ENCODE results near the gene ACADVL.

- no peak for TF ChIP-seq POLR2A (IDR thresholded peaks at IDR 0.05; ENCODE audit: low read depth, low read length)
- no peak for TF ChIP-seq POLR2AphosphoS5 (IDR thresholded peaks at IDR 0.05; ENCODE audit: low read depth, low read length)
- no peak for TF ChIP-seq TAF1 (IDR thresholded peaks at IDR 0.05; ENCODE audit: low read depth, low read length)
- no peak for TF ChIP-seq SPI1 (IDR thresholded peaks at IDR 0.05; ENCODE audit: low read depth, low read length)
- TF ChIP-seq POU2F2 (IDR thresholded peaks at IDR 0.05; ENCODE audit: low read depth, low read length) = no peak
- TF ChIP-seq PAX5 (IDR thresholded peaks at IDR 0.05; ENCODE audit: insufficient read depth, low read length, severe bottlenecking) = no peak
Measured at GRCh38 chr17:7175330-7175733, 44.4 kb upstream of the ACADVL start.

Data from GM12891 (cell line).